HG03095 (cell line): ENCODE measurements around the gene ANKRD55.
"Not testable (repeated sequence)": the region's sequence is repeated elsewhere in the genome, so short reads cannot be mapped to it uniquely, and the experiment has no call there.

Experiments used
- ATAC-seq: cut with Tn5 transposase; IDR thresholded peaks from one replicate; pipeline ENCODE4 v1.9.1; 2021; ENCODE audit warnings: moderate library complexity; ENCODE audit not compliant: unreplicated experiment

The ANKRD55 gene

GRCh38 chr5:56110646-56111403, 122.3 kb downstream of the ANKRD55 start:
- ATAC-seq: no peak

- no peak for ATAC-seq
Measured at GRCh38 chr5:56108246-56108645, 124.9 kb downstream of the ANKRD55 start.

GRCh38 chr5:56106837-56107236, 126.3 kb downstream of the ANKRD55 start:
- no peak for ATAC-seq

- no peak for ATAC-seq
Measured at GRCh38 chr5:56105511-56106291, 127.4 kb downstream of the ANKRD55 start.

GRCh38 chr5:56102889-56103288, 130.2 kb downstream of the ANKRD55 start:
- no peak for ATAC-seq

- ATAC-seq: not testable (repeated sequence)
Measured at GRCh38 chr5:56102207-56102606, 130.9 kb downstream of the ANKRD55 start.

- no peak for ATAC-seq
Measured at GRCh38 chr5:56101180-56101579, 131.9 kb downstream of the ANKRD55 start.

GRCh38 chr5:56100439-56101176, 132.5 kb downstream of the ANKRD55 start:
- no peak for ATAC-seq

- no peak for ATAC-seq
Measured at GRCh38 chr5:56099346-56099745, 133.8 kb downstream of the ANKRD55 start.

- no peak for ATAC-seq
Measured at GRCh38 chr5:56097055-56097454, 136.1 kb downstream of the ANKRD55 start.

GRCh38 chr5:56095579-56096102, 137.5 kb downstream of the ANKRD55 start:
- ATAC-seq: peak; percentile 74

GRCh38 chr5:56094579-56095361, 138.4 kb downstream of the ANKRD55 start:
- ATAC-seq: peak; percentile 14

GRCh38 chr5:56093970-56094369, 139.2 kb downstream of the ANKRD55 start:
- ATAC-seq: no peak

GRCh38 chr5:56092115-56092514, 141.0 kb downstream of the ANKRD55 start:
- no peak for ATAC-seq

GRCh38 chr5:56091664-56092063, 141.5 kb downstream of the ANKRD55 start:
- ATAC-seq: no peak

- no peak for ATAC-seq
Measured at GRCh38 chr5:56090793-56091460, 142.2 kb downstream of the ANKRD55 start.

GRCh38 chr5:56088967-56089829, 143.9 kb downstream of the ANKRD55 start:
- ATAC-seq: peak; percentile 86

- ATAC-seq: no peak
Measured at GRCh38 chr5:56088431-56088949, 144.6 kb downstream of the ANKRD55 start.

- ATAC-seq: no peak
Measured at GRCh38 chr5:56085193-56085592, 147.9 kb downstream of the ANKRD55 start.
